NCI-H460 (cell line): Measurements from ENCODE around the gene IRF1. TPM values are rescaled to one million over a fixed set of nuclear protein-coding genes. Genes with fewer than 3 reads are reported as not detected.
"Not testable (repeated sequence)": the region's sequence is repeated elsewhere in the genome, so short reads cannot be mapped to it uniquely, and the experiment has no call there.

Experiments used
- DNase-seq: peaks from one replicate; pipeline ENCODE4 v3.0.0-alpha.2; 2016; ENCODE audit warnings: low read depth; ENCODE audit errors: extremely low read depth
- small RNA-seq, 2 experiments: library from RNA; depleted of rRNA; stranded (forward); fragments of <200 nt; gene quantifications; one replicate each; pipeline ENCODE3, GENCODE V24; 2014
- total RNA-seq: library from RNA; depleted of rRNA; stranded (reverse); fragments of >200 nt; shearing (Covaris generic); gene quantifications from 2 replicates; pipeline ENCODE4 v1.2.3, GENCODE V29; 2014; rRNA removed

Gene IRF1
- total RNA-seq, 1 experiment from 2014 or later, result 11.7 TPM

DNA sequence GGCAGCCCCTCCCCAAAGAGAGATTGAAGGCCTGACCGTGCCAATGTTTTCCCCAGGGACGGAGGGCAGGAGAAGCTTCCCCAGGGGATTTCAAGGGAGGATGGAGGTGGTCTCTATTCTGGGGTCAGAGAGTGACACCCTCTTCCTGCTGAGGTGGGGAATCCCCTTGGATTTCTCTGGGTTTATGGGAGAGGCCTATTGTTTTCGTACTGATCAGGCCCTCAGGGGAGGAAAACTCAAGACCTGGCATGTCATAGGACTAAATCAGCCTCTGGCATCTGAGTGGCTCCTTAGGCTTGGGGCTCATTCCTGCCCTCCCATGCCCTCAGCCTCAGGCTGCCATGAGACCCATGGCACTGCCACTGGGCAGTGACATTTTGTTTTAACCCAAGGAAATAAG lies 44.6 kb downstream of the IRF1 start:
- DNase-seq, result no peak

GRCh38 chr5:132445640-132445923 lies 45.0 kb downstream of the IRF1 start:
- DNase-seq, result no peak

- no peak for DNase-seq
Measured at GRCh38 chr5:132444841-132445639, 45.5 kb downstream of the IRF1 start.

GRCh38 chr5:132444061-132444460 lies 46.5 kb downstream of the IRF1 start:
- DNase-seq, result no peak

GRCh38 chr5:132439521-132440089 lies 51.0 kb downstream of the IRF1 start:
- DNase-seq, result no peak

GRCh38 chr5:132438917-132439316 lies 51.7 kb downstream of the IRF1 start:
- no peak for DNase-seq

GRCh38 chr5:132438267-132438645 lies 52.3 kb downstream of the IRF1 start:
- DNase-seq, result not testable (repeated sequence)

GRCh38 chr5:132437604-132438266 lies 52.8 kb downstream of the IRF1 start:
- DNase-seq, result no peak

GRCh38 chr5:132436936-132437335 lies 53.6 kb downstream of the IRF1 start:
- no peak for DNase-seq

DNA sequence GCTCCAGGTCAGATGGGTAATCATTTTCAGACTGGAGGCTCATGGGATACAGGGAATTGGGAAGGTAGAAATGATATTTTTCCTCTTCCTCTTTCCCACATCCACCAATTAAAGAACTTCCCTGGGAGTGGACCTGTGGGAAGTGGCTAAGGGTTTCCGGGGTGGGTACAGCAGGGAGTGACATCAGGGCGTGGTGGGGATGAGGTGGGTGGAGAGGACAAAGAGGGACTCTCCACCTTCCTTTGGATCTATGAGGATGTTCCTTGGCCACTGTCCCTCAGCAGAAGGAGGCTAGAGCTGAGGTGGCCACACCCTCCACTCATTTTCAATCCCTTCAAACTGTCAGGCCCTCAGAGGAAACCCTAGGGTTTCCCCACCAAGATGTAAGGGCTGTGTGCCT lies 54.7 kb downstream of the IRF1 start:
- no peak for DNase-seq

- DNase-seq, result no peak
Measured at GRCh38 chr5:132435447-132435846, 55.1 kb downstream of the IRF1 start.

DNA sequence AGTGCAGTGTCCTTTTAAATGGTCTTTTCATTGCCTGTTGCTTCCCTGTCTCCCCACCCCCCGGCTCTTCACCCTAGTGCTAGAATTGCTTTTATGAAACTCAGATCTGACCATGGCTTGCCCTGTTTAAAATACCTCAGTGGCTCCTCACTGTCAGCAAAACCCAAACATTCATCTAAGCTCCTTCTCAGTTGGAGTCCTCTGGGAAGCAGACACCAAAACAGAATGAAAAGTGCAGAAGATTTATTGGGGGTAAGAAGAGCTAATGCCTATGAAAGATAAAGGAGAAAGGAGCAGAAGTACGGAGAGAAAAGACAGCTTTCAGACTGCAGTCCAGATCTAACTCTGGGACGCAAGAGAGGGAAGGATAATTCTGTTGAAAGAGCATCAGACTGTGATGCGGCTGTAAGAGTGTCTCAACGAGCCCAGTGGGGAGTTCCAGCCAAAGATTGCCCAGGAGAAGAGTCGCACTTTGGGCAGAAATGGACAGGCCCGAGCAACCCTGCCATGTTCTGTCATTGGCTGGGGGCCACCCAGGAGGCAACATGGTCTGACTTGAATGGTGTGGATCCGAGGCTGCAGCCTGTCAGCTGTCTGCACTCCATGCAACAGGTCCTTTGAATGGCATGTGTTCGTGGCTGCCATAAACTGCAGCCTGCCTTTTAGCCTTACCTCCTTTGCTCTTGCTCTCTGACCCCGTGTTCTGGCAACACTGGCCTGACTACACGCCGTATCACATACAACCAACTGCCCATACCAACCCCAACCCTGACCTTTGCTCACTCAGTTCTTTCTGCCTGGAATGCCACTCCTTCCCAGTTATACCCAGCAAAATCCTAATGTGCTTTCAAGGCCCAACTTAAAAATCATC lies 55.9 kb downstream of the IRF1 start:
- no peak for DNase-seq

GRCh38 chr5:132433141-132433540 lies 57.4 kb downstream of the IRF1 start:
- DNase-seq, result no peak

- no peak for DNase-seq
Measured at GRCh38 chr5:132431632-132432031, 58.9 kb downstream of the IRF1 start.

Small RNA genes within 50 kb of the gene (small RNA-seq; reads per million reads assigned to genes)
- 0 reads per million in 2 experiments for gene RF00019

Other genes with a start within 250 kb of the IRF1 start
- not detected in 2 replicates for gene PDLIM4, start 233.1 kb downstream of the IRF1 start, total RNA-seq
- 4.3 and 5.6 TPM in 2 replicates for gene SLC22A4, start 196.4 kb downstream of the IRF1 start, total RNA-seq
- 16.1 and 19.4 TPM in 2 replicates for gene SLC22A5, start 121.1 kb downstream of the IRF1 start, total RNA-seq
- not detected in 2 replicates for gene IL5, start 52.7 kb upstream of the IRF1 start, total RNA-seq
- 38.3 and 41.3 TPM in 2 replicates for gene RAD50, start 66.2 kb upstream of the IRF1 start, total RNA-seq
- not detected in 2 replicates for gene IL13, start 167.4 kb upstream of the IRF1 start, total RNA-seq
- not detected in 2 replicates for gene IL4, start 183.2 kb upstream of the IRF1 start, total RNA-seq
- 10.7 and 11.7 TPM in 2 replicates for gene KIF3A, start 246.8 kb upstream of the IRF1 start, total RNA-seq